GM06990 (cell line): ENCODE data around the gene WRNIP1.

ENCODE experiments used
- DNase-seq: peaks from one replicate; pipeline ENCODE4 v3.0.0-alpha.2; 2011; ENCODE audit not compliant: insufficient read length; ENCODE audit errors: extremely low read depth
- H3K27me3 ChIP-seq: replicated peaks from 2 replicates; pipeline ENCODE4 v1.6.0; 2011; ENCODE audit warnings: low read length; ENCODE audit not compliant: control insufficient read depth, insufficient read depth
- H3K36me3 ChIP-seq: 2 replicates; pipeline ENCODE4 v1.5.1; 2011; ENCODE audit warnings: low read length; ENCODE audit not compliant: control insufficient read depth, insufficient read depth
- H3K4me3 ChIP-seq: replicated peaks from 2 replicates; pipeline ENCODE4 v1.5.1; 2011; ENCODE audit warnings: low read depth, mild to moderate bottlenecking, control low read depth, low read length
- TF ChIP-seq, protein P1 (sequence below): IDR thresholded peaks from 2 replicates; pipeline ENCODE4 v1.5.1; 2011; ENCODE audit warnings: low read length, control low read depth, mild to moderate bottlenecking, inconsistent platforms; ENCODE audit not compliant: insufficient read depth, poor library complexity, severe bottlenecking

Gene WRNIP1

DNA sequence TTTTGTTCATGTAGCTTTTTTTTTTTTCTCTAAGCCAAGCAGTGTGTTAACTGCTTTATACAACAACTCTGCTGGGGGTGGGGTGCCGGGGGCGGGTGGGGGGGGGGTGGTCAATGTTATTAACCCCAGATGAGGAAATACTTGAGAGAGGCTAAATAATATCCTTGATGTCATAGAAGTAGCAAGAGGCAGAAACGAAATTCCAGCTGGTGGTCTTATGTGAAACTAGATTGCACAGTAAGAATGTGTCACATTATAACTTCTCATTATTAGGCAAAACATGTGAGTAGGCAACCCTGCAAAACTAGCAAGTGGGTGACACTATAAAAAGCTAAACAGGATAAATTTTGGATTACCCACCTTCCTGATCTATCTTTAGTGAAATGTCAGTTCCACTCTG lies 27.3 kb upstream of the WRNIP1 start:
- H3K4me3 ChIP-seq = no peak overlapping the region
- DNase-seq = no peak
- TF ChIP-seq, protein P1, sequence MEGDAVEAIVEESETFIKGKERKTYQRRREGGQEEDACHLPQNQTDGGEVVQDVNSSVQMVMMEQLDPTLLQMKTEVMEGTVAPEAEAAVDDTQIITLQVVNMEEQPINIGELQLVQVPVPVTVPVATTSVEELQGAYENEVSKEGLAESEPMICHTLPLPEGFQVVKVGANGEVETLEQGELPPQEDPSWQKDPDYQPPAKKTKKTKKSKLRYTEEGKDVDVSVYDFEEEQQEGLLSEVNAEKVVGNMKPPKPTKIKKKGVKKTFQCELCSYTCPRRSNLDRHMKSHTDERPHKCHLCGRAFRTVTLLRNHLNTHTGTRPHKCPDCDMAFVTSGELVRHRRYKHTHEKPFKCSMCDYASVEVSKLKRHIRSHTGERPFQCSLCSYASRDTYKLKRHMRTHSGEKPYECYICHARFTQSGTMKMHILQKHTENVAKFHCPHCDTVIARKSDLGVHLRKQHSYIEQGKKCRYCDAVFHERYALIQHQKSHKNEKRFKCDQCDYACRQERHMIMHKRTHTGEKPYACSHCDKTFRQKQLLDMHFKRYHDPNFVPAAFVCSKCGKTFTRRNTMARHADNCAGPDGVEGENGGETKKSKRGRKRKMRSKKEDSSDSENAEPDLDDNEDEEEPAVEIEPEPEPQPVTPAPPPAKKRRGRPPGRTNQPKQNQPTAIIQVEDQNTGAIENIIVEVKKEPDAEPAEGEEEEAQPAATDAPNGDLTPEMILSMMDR = no peak
- no peaks in the 10 kb centered on the region; the same call in none of the 2 replicates for H3K27me3 ChIP-seq
- no peaks in the 10 kb centered on the region for H3K36me3 ChIP-seq

GRCh38 chr6:2738373-2738979 lies 26.7 kb upstream of the WRNIP1 start:
- H3K4me3 ChIP-seq = no peak overlapping the region
- no peak for DNase-seq

DNA sequence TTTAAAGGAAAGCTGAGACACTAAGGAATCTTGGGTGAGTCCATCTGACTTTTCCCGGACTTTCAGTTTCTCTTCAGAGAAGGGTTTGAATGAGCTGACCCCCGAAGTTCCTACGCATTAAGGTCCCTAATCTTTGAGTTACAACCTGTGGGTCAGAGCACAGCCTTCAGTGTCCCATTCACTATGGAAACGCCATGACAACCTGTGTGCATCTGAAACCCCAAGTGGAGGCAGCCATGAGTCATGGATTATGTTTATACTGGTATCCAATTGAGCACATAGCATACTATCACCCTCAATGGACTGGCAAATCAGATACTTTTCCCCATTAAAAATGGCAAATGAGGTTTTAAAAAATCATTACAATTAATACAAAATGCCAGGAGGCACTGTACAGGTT lies 25.9 kb upstream of the WRNIP1 start:
- TF ChIP-seq, protein P1 = no peak
- Histone ChIP-seq H3K27me3 (no peaks in the 10 kb centered on the region; the same call in none of the 2 replicates), H3K4me3 (no peak overlapping the region), H3K36me3 (no peaks in the 10 kb centered on the region)
- no peak for DNase-seq

More at GRCh38 chr6:2738373-2738979, 26.7 kb upstream of the WRNIP1 start:
- TF ChIP-seq, protein P1 = peak; percentile 69
- H3K27me3 ChIP-seq = no peaks in the 10 kb centered on the region; the same call in none of the 2 replicates
- no peaks in the 10 kb centered on the region for H3K36me3 ChIP-seq

DNA sequence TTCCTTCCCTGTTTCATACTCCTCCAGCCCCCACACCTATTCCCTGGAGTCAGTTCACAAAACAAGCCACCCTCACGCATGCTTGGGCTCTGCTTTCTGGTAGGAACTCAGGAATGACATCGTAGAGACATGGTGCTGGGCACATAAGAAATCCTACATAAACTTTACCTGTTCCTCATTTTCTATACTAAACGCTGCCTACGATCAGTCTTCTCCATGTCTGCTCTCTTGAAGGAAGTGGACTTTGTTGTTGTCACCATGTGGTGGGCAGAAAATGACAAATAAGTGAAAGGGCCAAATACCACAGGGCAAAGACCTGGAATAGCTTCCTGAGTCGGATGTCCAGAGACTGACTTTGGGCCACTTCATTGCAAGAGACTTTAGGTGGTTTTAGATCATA lies 24.6 kb upstream of the WRNIP1 start:
- Histone ChIP-seq H3K27me3 (no peaks in the 10 kb centered on the region; the same call in none of the 2 replicates), H3K36me3 (no peaks in the 10 kb centered on the region), H3K4me3 (no peak overlapping the region)
- TF ChIP-seq, protein P1 = no peak
- DNase-seq = no peak

DNA sequence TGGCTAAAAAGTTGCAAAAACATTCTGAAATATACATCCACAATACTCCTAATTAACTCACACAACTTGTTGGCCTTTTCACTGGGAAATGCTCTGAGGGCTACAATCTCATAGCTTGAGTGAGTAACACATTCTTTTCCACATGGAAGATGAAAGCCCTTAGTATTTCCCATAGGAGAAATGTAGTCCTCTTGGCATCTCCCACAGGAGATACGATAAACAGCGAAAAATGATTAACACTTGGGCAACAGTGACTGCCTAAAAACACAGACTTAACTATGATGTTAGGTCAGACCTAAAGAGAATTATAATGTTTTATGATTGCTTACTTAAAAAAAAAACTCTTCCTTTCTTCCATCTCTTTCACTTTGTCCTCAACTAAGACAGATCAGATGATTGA lies 23.4 kb upstream of the WRNIP1 start:
- no peak for DNase-seq
- H3K36me3 ChIP-seq = no peaks in the 10 kb centered on the region
- H3K27me3 ChIP-seq = no peaks in the 10 kb centered on the region; the same call in none of the 2 replicates
- TF ChIP-seq, protein P1 = no peak
- no peak overlapping the region for H3K4me3 ChIP-seq
